SK-N-SH (cell line): ENCODE data around the gene ADAMTS3. TPM values are rescaled to one million over a fixed set of nuclear protein-coding genes. Genes with fewer than 3 reads are reported as not detected.

Experiments used
- CTCF ChIA-PET: fragments of 300-600, 350-600 bp; formaldehyde crosslinking; extraction: SDS; loops from one replicate; lab custom pipeline; 2021; lab: Yijun Ruan, JAX
- POLR2A ChIA-PET: fragments of 350-600 bp; sonication (Branson Sonifier 250); formaldehyde crosslinking; extraction: SDS; loops from one replicate; lab custom pipeline; 2020; ENCODE audit warnings: antibody characterized with exemption, inconsistent platforms; lab: Yijun Ruan, JAX
- DNase-seq: peaks from one replicate; pipeline ENCODE4 v3.0.0; 2012
- H2AFZ ChIP-seq: fragments of 200-600 bp; sonication (generic); 2 replicates; pipeline ENCODE4 v1.8.1; 2016; ENCODE audit warnings: antibody characterized with exemption, mild to moderate bottlenecking, low read depth
- H3F3A ChIP-seq: fragments of 200-600 bp; sonication (generic); replicated peaks from 2 replicates; pipeline ENCODE3; 2016; ENCODE audit warnings: antibody characterized with exemption, mild to moderate bottlenecking; ENCODE audit not compliant: insufficient read depth
- H3K27ac ChIP-seq, 2 experiments: fragments of 200-500 bp in 1 of 2; fragments of 200-600 bp in 1 of 2; sonication (Bioruptor generic) in 1 of 2; sonication (generic), shearing (Covaris generic) in 1 of 2; 2 replicates each; pipeline versions ENCODE4 v1.5.1 to v1.6.1; 2014 to 2016; ENCODE audit warnings: low read depth in 2 of 2, inconsistent platforms in 1 of 2, low read length in 1 of 2, mild to moderate bottlenecking in 1 of 2, mixed read lengths in 1 of 2
- H3K27me3 ChIP-seq: fragments of 200-600 bp; sonication (generic), shearing (Covaris generic); 2 replicates; pipeline ENCODE4 v1.6.1; 2016; ENCODE audit warnings: mixed run types; ENCODE audit not compliant: insufficient read depth
- H3K36me3 ChIP-seq, 2 experiments: fragments of 200-500 bp in 1 of 2; fragments of 200-600 bp in 1 of 2; sonication (Bioruptor generic) in 1 of 2; sonication (generic) in 1 of 2; replicated peaks in 1 of 2; 2 replicates each; pipeline versions ENCODE3 to v1.5.1; 2014 to 2016; ENCODE audit warnings: low read length in 1 of 2, mild to moderate bottlenecking in 1 of 2; ENCODE audit not compliant: insufficient read depth in 2 of 2, control insufficient read depth in 1 of 2
- H3K4me1 ChIP-seq, 2 experiments: fragments of 200-500 bp in 1 of 2; fragments of 200-600 bp in 1 of 2; sonication (Bioruptor generic) in 1 of 2; sonication (generic), shearing (Covaris generic) in 1 of 2; 2 replicates each; pipeline versions ENCODE4 v1.5.1 to v1.6.1; 2014 to 2016; ENCODE audit warnings: low read depth in 1 of 2, low read length in 1 of 2, mixed run types in 1 of 2; ENCODE audit not compliant: insufficient read depth in 2 of 2, control insufficient read depth in 1 of 2
- H3K4me2 ChIP-seq: fragments of 200-600 bp; sonication (generic), shearing (Covaris generic); 2 replicates; pipeline ENCODE4 v1.6.1; 2017; ENCODE audit warnings: mixed run types
- H3K4me3 ChIP-seq, 2 experiments: fragments of 200-500 bp in 1 of 2; fragments of 200-600 bp in 1 of 2; sonication (Bioruptor generic) in 1 of 2; sonication (generic), shearing (Covaris generic) in 1 of 2; 2 replicates each; pipeline versions ENCODE4 v1.5.1 to v1.8.1; 2014 to 2016; ENCODE audit warnings: low read depth in 2 of 2, inconsistent platforms in 1 of 2, low read length in 1 of 2, mild to moderate bottlenecking in 1 of 2, mixed read lengths in 1 of 2, moderate library complexity in 1 of 2
- H3K79me2 ChIP-seq: fragments of 200-600 bp; sonication (generic); 2 replicates; pipeline ENCODE4 v1.8.1; 2017; ENCODE audit warnings: mild to moderate bottlenecking; ENCODE audit not compliant: insufficient read depth
- H3K9ac ChIP-seq: fragments of 200-600 bp; sonication (generic); 2 replicates; pipeline ENCODE4 v1.6.1; 2017; ENCODE audit warnings: mixed run types
- H3K9me2 ChIP-seq: fragments of 200-600 bp; sonication (generic); 2 replicates; pipeline ENCODE4 v1.6.1; 2017; ENCODE audit warnings: mixed run types
- H3K9me3 ChIP-seq: fragments of 200-600 bp; sonication (generic); 2 replicates; pipeline ENCODE4 v1.6.1; 2017; ENCODE audit warnings: mixed run types, mild to moderate bottlenecking, moderate library complexity
- H4K20me1 ChIP-seq: fragments of 200-600 bp; sonication (generic); 2 replicates; pipeline ENCODE4 v1.6.1; 2017; ENCODE audit warnings: mild to moderate bottlenecking, mixed run types; ENCODE audit not compliant: insufficient read depth
- CHD2 ChIP-seq: fragments of 150-350 bp; IDR thresholded peaks from 2 replicates; pipeline ENCODE4 v1.6.1; 2018; ENCODE audit warnings: low read length; ENCODE audit not compliant: partially characterized antibody
- ELF1 ChIP-seq: IDR thresholded peaks from 2 replicates; pipeline ENCODE4 v1.4.0; 2012
- FOXJ3 ChIP-seq: sonication (generic); formaldehyde crosslinking; IDR thresholded peaks from 2 replicates; pipeline ENCODE4 v1.5.1; 2020; ENCODE audit warnings: mild to moderate bottlenecking, missing genetic modification reagents
- GATA2 ChIP-seq: sonication (generic); formaldehyde crosslinking; IDR thresholded peaks from 2 replicates; pipeline ENCODE4 v1.5.0; 2020; ENCODE audit warnings: mild to moderate bottlenecking, missing genetic modification reagents
- JUND ChIP-seq: IDR thresholded peaks from 2 replicates; pipeline ENCODE4 v1.4.0; 2012
- NFIC ChIP-seq: IDR thresholded peaks from 2 replicates; pipeline ENCODE4 v1.4.0; 2012; ENCODE audit warnings: borderline replicate concordance
- NRF1 ChIP-seq: IDR thresholded peaks from 2 replicates; pipeline ENCODE4 v1.6.1; 2012; ENCODE audit warnings: low read depth, mild to moderate bottlenecking, low read length
- RAD21 ChIP-seq: IDR thresholded peaks from 2 replicates; pipeline ENCODE4 v1.6.1; 2012; ENCODE audit warnings: mild to moderate bottlenecking, low read length
- RCOR1 ChIP-seq: fragments of 150-350 bp; IDR thresholded peaks from 2 replicates; pipeline ENCODE4 v1.6.1; 2017; ENCODE audit warnings: antibody characterized with exemption, low read length
- RFX5 ChIP-seq: IDR thresholded peaks from 2 replicates; pipeline ENCODE4 v1.6.1; 2012; ENCODE audit warnings: mild to moderate bottlenecking, improper control_type of control experiment, low read length
- RXRA ChIP-seq: IDR thresholded peaks from 2 replicates; pipeline ENCODE4 v1.4.0; 2012; ENCODE audit warnings: low read depth, mild to moderate bottlenecking, borderline replicate concordance
- SIN3A ChIP-seq: IDR thresholded peaks from 2 replicates; pipeline ENCODE4 v1.6.1; 2012; ENCODE audit warnings: low read depth, mild to moderate bottlenecking, low read length, moderate library complexity, borderline replicate concordance
- SMC3 ChIP-seq: IDR thresholded peaks from 2 replicates; pipeline ENCODE4 v1.6.1; 2012; ENCODE audit warnings: low read depth, low read length, improper control_type of control experiment
- TAF1 ChIP-seq: IDR thresholded peaks from 2 replicates; pipeline ENCODE4 v1.6.1; 2012; ENCODE audit warnings: low read depth, mild to moderate bottlenecking, low read length, moderate library complexity, borderline replicate concordance
- TCF12 ChIP-seq: IDR thresholded peaks from 2 replicates; pipeline ENCODE4 v1.4.0; 2012
- TEAD4 ChIP-seq: IDR thresholded peaks from 2 replicates; pipeline ENCODE4 v1.4.0; 2012; ENCODE audit warnings: mild to moderate bottlenecking, borderline replicate concordance; ENCODE audit not compliant: insufficient read depth
- YY1 ChIP-seq: IDR thresholded peaks from 2 replicates; pipeline ENCODE4 v1.4.0; 2012; ENCODE audit warnings: low read depth, mild to moderate bottlenecking
- WGBS: methylation state at CpG from one replicate; pipeline ENCODE4 v1.1.6; 2017; ENCODE audit warnings: low lambda C conversion rate; 5-methylcytosine and 5-hydroxymethylcytosine counted together
- polyA plus RNA-seq, 3 experiments: library from polyadenylated mRNA; depleted of rRNA; stranded (reverse); fragments of >200 nt; gene quantifications; 2 replicates each; pipeline ENCODE4 v1.2.3, GENCODE V29; 2012
- TF ChIP-seq, protein P1 (sequence below): IDR thresholded peaks from 2 replicates; pipeline ENCODE4 v1.4.0; 2012; ENCODE audit warnings: low read depth, borderline replicate concordance
- TF ChIP-seq, protein P2 (sequence below): fragments of 150-350 bp; IDR thresholded peaks from 2 replicates; pipeline ENCODE4 v1.6.1; 2016; ENCODE audit warnings: mild to moderate bottlenecking, low read depth, low read length
- TF ChIP-seq, protein P3 (sequence below): IDR thresholded peaks from 2 replicates; pipeline ENCODE4 v1.4.0; 2012; ENCODE audit warnings: low read depth, borderline replicate concordance
- TF ChIP-seq, protein P4 (sequence below): IDR thresholded peaks from 2 replicates; pipeline ENCODE4; 2012
- TF ChIP-seq, protein P5 (sequence below): fragments of 200-600 bp; sonication (generic); IDR thresholded peaks from 2 replicates; pipeline ENCODE4 v1.6.1; 2017; ENCODE audit warnings: antibody characterized with exemption, mild to moderate bottlenecking, moderate library complexity

The ADAMTS3 gene
- polyA plus RNA-seq, 1 of the 3 experiments (the other 2 are of a cell fraction): 0.99 TPM

DNA sequence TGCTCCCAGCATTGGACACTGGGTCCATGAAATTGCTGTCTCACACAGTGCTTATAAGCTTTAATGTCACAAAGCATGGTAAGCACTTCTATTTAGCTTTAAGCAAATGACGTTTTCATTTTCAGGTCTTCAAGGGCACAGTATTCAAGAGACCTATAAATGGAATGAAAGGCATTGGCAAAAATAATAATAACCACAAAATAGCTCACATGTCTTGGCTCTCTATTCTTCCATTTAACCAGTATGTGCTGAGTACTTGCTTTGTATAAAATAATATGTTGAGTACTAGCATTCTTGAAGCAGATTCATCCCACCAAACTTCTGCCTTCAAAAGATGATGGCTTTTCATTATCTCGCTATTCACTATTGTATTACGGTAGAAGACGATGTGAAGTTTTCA lies 203.0 kb downstream of the ADAMTS3 start:
- H3K79me2 ChIP-seq: no peaks in the 10 kb centered on the region
- H4K20me1 ChIP-seq: no peaks in the 10 kb centered on the region
- TF ChIP-seq NRF1: no peak
- no peaks in the 10 kb centered on the region for H3K9me3 ChIP-seq
- ChIA-PET CTCF (interaction anchor here (1.5 kb wide), 1 partner anchor 25 kb away, joined by 6 read pairs; no protein-coding TSS in a partner anchor), POLR2A (no interaction called here)
- H3K27me3 ChIP-seq: no peaks in the 10 kb centered on the region
- H3K4me3 ChIP-seq: no peak overlapping the region
- no peaks in the 10 kb centered on the region for H3K9me2 ChIP-seq
- H3K9ac ChIP-seq: no peak overlapping the region
- no peak overlapping the region for H2AFZ ChIP-seq
- 89% methylated on average over 4 of the region's 4 CpGs for WGBS
- no peak overlapping the region for H3K27ac ChIP-seq
- no peaks in the 10 kb centered on the region for H3F3A ChIP-seq
- no peak overlapping the region for H3K4me2 ChIP-seq
- H3K36me3 ChIP-seq: no peaks in the 10 kb centered on the region
- H3K4me1 ChIP-seq: no peaks in the 10 kb centered on the region; a peak in 1 of 4 replicates
- DNase-seq: no peak

DNA sequence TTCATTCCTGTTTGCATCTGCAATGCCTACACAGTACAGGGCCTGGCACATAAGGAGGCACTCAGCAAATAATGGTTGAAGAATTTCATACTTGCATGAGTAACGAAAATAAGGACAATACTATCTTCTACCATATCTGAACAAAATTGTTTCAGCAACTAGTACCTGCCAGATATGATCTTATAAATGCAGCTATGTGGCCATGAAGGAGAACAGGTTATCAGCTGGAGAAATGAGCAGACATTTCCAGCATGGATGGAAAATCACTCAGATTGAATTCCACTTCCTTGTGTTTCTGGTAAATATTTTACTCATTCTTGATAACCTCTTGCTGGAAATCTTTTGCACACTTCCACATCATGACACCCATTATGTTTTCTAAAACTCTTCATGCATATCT lies 204.0 kb downstream of the ADAMTS3 start:
- CTCF ChIA-PET: no interaction called here
- H3K4me1 ChIP-seq: no peaks in the 10 kb centered on the region; a peak in 1 of 4 replicates
- H3K36me3 ChIP-seq: no peaks in the 10 kb centered on the region
- POLR2A ChIA-PET: no interaction called here
- no peaks in the 10 kb centered on the region for H3K79me2 ChIP-seq
- no peak overlapping the region for H3K4me3 ChIP-seq
- DNase-seq: no peak
- H3K9ac ChIP-seq: no peak overlapping the region
- no peaks in the 10 kb centered on the region for H3K9me2 ChIP-seq
- no peak overlapping the region for H3K4me2 ChIP-seq
- no peaks in the 10 kb centered on the region for H3K9me3 ChIP-seq
- H3F3A ChIP-seq: no peaks in the 10 kb centered on the region
- no peak for TF ChIP-seq SIN3A
- no peak for TF ChIP-seq TEAD4
- TF ChIP-seq RXRA: no peak
- no peak for TF ChIP-seq CHD2
- no peak for TF ChIP-seq NFIC
- no peak for TF ChIP-seq GATA2 (CRISPR knock-in tag)
- peak; percentile 28; the same call in 1 of the 2 replicates for TF ChIP-seq TCF12
- TF ChIP-seq, protein P1, sequence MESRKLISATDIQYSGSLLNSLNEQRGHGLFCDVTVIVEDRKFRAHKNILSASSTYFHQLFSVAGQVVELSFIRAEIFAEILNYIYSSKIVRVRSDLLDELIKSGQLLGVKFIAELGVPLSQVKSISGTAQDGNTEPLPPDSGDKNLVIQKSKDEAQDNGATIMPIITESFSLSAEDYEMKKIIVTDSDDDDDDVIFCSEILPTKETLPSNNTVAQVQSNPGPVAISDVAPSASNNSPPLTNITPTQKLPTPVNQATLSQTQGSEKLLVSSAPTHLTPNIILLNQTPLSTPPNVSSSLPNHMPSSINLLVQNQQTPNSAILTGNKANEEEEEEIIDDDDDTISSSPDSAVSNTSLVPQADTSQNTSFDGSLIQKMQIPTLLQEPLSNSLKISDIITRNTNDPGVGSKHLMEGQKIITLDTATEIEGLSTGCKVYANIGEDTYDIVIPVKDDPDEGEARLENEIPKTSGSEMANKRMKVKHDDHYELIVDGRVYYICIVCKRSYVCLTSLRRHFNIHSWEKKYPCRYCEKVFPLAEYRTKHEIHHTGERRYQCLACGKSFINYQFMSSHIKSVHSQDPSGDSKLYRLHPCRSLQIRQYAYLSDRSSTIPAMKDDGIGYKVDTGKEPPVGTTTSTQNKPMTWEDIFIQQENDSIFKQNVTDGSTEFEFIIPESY: no peak
- TF ChIP-seq TAF1: no peak
- TF ChIP-seq YY1: no peak
- TF ChIP-seq NRF1: no peak
- TF ChIP-seq SMC3: no peak
- no peak for TF ChIP-seq RAD21
- TF ChIP-seq, protein P2, sequence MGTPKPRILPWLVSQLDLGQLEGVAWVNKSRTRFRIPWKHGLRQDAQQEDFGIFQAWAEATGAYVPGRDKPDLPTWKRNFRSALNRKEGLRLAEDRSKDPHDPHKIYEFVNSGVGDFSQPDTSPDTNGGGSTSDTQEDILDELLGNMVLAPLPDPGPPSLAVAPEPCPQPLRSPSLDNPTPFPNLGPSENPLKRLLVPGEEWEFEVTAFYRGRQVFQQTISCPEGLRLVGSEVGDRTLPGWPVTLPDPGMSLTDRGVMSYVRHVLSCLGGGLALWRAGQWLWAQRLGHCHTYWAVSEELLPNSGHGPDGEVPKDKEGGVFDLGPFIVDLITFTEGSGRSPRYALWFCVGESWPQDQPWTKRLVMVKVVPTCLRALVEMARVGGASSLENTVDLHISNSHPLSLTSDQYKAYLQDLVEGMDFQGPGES: no peak
- TF ChIP-seq RCOR1: no peak
- TF ChIP-seq, protein P3, sequence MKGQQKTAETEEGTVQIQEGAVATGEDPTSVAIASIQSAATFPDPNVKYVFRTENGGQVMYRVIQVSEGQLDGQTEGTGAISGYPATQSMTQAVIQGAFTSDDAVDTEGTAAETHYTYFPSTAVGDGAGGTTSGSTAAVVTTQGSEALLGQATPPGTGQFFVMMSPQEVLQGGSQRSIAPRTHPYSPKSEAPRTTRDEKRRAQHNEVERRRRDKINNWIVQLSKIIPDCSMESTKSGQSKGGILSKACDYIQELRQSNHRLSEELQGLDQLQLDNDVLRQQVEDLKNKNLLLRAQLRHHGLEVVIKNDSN: no peak
- TF ChIP-seq, protein P4, sequence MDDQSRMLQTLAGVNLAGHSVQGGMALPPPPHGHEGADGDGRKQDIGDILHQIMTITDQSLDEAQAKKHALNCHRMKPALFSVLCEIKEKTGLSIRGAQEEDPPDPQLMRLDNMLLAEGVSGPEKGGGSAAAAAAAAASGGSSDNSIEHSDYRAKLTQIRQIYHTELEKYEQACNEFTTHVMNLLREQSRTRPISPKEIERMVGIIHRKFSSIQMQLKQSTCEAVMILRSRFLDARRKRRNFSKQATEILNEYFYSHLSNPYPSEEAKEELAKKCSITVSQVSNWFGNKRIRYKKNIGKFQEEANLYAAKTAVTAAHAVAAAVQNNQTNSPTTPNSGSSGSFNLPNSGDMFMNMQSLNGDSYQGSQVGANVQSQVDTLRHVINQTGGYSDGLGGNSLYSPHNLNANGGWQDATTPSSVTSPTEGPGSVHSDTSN: 0 out of 2 replicates have a peak, but pooled peaks have one; percentile 8
- TF ChIP-seq JUND: 0 out of 2 replicates have a peak, but pooled peaks have one; percentile 18
- TF ChIP-seq RFX5: no peak
- TF ChIP-seq, protein P5, sequence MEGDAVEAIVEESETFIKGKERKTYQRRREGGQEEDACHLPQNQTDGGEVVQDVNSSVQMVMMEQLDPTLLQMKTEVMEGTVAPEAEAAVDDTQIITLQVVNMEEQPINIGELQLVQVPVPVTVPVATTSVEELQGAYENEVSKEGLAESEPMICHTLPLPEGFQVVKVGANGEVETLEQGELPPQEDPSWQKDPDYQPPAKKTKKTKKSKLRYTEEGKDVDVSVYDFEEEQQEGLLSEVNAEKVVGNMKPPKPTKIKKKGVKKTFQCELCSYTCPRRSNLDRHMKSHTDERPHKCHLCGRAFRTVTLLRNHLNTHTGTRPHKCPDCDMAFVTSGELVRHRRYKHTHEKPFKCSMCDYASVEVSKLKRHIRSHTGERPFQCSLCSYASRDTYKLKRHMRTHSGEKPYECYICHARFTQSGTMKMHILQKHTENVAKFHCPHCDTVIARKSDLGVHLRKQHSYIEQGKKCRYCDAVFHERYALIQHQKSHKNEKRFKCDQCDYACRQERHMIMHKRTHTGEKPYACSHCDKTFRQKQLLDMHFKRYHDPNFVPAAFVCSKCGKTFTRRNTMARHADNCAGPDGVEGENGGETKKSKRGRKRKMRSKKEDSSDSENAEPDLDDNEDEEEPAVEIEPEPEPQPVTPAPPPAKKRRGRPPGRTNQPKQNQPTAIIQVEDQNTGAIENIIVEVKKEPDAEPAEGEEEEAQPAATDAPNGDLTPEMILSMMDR: no peak
- TF ChIP-seq FOXJ3: no peak
- no peak for TF ChIP-seq ELF1
- no peak overlapping the region for H2AFZ ChIP-seq
- H4K20me1 ChIP-seq: no peaks in the 10 kb centered on the region
- 64% methylated on average over 1 of the region's 1 CpG for WGBS
- H3K27me3 ChIP-seq: no peaks in the 10 kb centered on the region
- no peak overlapping the region for H3K27ac ChIP-seq
